ENCODE results near the gene DIP2A. TPM values are rescaled to one million over a fixed set of nuclear protein-coding genes. Genes with fewer than 3 reads are reported as not detected.

Gene DIP2A
- polyA plus RNA-seq, 3 donors = 4.6 to 55.4 (median 6.1) TPM

DNA sequence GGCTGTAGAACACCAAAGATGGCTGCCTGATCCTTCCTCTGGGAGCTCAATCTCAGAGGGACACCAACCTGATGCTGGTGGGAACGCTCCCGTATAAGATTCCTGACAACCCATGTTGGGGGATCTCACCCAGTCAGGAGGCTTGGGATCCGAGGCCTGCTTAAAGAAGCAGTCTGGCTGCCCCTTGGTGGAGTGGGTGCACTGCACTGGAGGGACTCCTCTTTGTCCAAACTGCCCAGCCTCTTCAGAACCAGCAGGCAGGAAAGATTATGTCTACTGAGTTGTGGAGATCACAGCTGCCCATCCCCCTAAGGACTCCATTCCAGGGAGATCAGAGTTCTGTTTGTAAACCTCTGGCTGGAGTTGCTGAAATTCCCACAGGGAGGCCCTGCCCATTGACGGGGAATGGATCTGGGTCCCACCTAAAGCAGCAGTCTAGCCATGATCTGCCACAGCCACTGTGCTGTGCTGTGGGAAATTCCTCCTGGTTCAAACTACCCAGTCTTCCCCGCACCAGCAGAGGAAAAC is 123.2 kb downstream of the DIP2A start:
- 96% methylated on average over 4 of the region's 5 CpGs for WGBS (ENCODE audit: insufficient coverage)
- DNase-seq = no peak
- Histone ChIP-seq H3K4me1 (ENCODE audit: control insufficient read depth in 1 of 2, insufficient read depth in 2 of 2, low read length in 2 of 2) (no peaks in the 10 kb centered on the region), H3K4me3 (replicated peaks in 1 of 3; ENCODE audit: low read depth in 2 of 3, low read length in 3 of 3) (no peak overlapping the region), H3K36me3 (replicated peaks in 1 of 2; ENCODE audit: control insufficient read depth in 1 of 2, insufficient read depth in 2 of 2, low read length in 2 of 2) (no peaks in the 10 kb centered on the region), H3K9ac (ENCODE audit: insufficient read depth, low read length, poor library complexity, severe bottlenecking) (no peak overlapping the region), H3K27ac (ENCODE audit: low read depth in 1 of 2, low read length in 2 of 2) (no peak overlapping the region), H3K9me3 (replicated peaks in 1 of 2; ENCODE audit: control insufficient read depth in 1 of 2, insufficient read depth in 1 of 2, low read length in 2 of 2) (peaks cover 14 to 26% of the 10 kb centered on the region in 2 donors), H2AFZ (ENCODE audit: insufficient read depth, low read depth, low read length, poor library complexity, severe bottlenecking) (no peak overlapping the region), H3K79me2 (ENCODE audit: insufficient read depth, low read length) (no peaks in the 10 kb centered on the region), H4K20me1 (ENCODE audit: insufficient read depth, low read length) (no peaks in the 10 kb centered on the region), H3K4me2 (replicated peaks; ENCODE audit: extremely low read depth, low read length, poor library complexity, severe bottlenecking) (no peak overlapping the region), H3K27me3 (ENCODE audit: control insufficient read depth in 2 of 2, insufficient read depth in 2 of 2, low read length in 2 of 2) (no peaks in the 10 kb centered on the region)
- Mint-ChIP-seq H3K27ac (no peak overlapping the region), H3K9me3 (peaks cover 32 to 69% (median 61%) of the 10 kb centered on the region in 7 donors), H3K4me3 (no peak overlapping the region), H3K36me3 (peaks cover 10 to 30% of the 10 kb centered on the region in 2 donors), H3K27me3 (ENCODE audit: low read depth in 3 of 3) (peaks cover 0 to 3% (median 3%) of the 10 kb centered on the region in 3 donors), H3K4me1 (no peaks in the 10 kb centered on the region)
- TF ChIP-seq, protein P1, sequence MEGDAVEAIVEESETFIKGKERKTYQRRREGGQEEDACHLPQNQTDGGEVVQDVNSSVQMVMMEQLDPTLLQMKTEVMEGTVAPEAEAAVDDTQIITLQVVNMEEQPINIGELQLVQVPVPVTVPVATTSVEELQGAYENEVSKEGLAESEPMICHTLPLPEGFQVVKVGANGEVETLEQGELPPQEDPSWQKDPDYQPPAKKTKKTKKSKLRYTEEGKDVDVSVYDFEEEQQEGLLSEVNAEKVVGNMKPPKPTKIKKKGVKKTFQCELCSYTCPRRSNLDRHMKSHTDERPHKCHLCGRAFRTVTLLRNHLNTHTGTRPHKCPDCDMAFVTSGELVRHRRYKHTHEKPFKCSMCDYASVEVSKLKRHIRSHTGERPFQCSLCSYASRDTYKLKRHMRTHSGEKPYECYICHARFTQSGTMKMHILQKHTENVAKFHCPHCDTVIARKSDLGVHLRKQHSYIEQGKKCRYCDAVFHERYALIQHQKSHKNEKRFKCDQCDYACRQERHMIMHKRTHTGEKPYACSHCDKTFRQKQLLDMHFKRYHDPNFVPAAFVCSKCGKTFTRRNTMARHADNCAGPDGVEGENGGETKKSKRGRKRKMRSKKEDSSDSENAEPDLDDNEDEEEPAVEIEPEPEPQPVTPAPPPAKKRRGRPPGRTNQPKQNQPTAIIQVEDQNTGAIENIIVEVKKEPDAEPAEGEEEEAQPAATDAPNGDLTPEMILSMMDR (IDR thresholded peaks at IDR 0.05) = no peak
- intact Hi-C loops (cut with micrococcal nuclease) = no loop called here

DNA sequence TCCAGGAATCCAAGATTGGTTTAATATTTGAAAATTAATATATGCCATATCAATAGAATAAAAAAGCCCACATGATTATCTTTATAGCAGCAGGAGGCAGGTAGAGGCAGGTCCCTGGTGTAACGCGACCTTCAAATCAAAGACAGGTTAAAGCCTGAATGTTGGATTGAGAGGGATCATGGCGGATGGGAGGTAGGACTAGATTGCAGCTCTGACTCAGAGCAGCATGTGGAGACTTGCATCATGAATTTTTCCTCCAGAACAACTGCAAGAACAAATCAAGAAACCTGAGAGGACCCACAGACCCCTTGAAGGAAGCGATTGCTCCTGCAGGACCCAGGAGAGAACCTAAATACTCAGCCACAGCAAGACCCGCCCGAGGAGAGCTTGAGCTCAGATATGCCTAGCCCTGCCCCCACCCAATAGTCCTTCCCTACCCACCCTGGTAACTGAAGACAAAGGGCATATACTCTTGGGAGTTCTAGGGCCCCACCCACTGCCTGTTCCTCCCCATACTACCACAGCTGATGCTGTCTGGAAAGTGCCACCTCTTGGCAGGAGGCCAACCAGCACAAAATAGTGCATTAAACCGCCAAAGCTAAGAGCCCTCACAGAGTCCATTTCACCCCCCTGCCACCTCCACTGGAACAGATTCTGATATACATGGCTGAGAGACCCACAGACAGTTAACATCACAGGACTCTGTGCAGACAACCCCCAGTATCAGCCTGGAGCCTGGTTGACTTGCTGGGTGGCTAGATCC is 126.7 kb downstream of the DIP2A start:
- WGBS (ENCODE audit: insufficient coverage) = 96% methylated on average over 4 of the region's 7 CpGs
- Histone ChIP-seq H3K27ac (ENCODE audit: low read depth in 1 of 2, low read length in 2 of 2) (no peak overlapping the region), H3K9me3 (replicated peaks in 1 of 2; ENCODE audit: control insufficient read depth in 1 of 2, insufficient read depth in 1 of 2, low read length in 2 of 2) (peaks cover 6 to 31% of the 10 kb centered on the region in 2 donors), H3K9ac (ENCODE audit: insufficient read depth, low read length, poor library complexity, severe bottlenecking) (no peak overlapping the region), H2AFZ (ENCODE audit: insufficient read depth, low read depth, low read length, poor library complexity, severe bottlenecking) (no peak overlapping the region), H3K36me3 (replicated peaks in 1 of 2; ENCODE audit: control insufficient read depth in 1 of 2, insufficient read depth in 2 of 2, low read length in 2 of 2) (no peaks in the 10 kb centered on the region), H3K27me3 (ENCODE audit: control insufficient read depth in 2 of 2, insufficient read depth in 2 of 2, low read length in 2 of 2) (no peaks in the 10 kb centered on the region), H3K4me3 (replicated peaks in 1 of 3; ENCODE audit: low read depth in 2 of 3, low read length in 3 of 3) (no peak overlapping the region), H4K20me1 (ENCODE audit: insufficient read depth, low read length) (no peaks in the 10 kb centered on the region), H3K4me2 (replicated peaks; ENCODE audit: extremely low read depth, low read length, poor library complexity, severe bottlenecking) (no peak overlapping the region), H3K4me1 (ENCODE audit: control insufficient read depth in 1 of 2, insufficient read depth in 2 of 2, low read length in 2 of 2) (no peaks in the 10 kb centered on the region), H3K79me2 (ENCODE audit: insufficient read depth, low read length) (no peaks in the 10 kb centered on the region)
- TF ChIP-seq, protein P1 (IDR thresholded peaks at IDR 0.05) = no peak
- Mint-ChIP-seq H3K27me3 (ENCODE audit: low read depth in 3 of 3) (peaks cover 3 to 5% (median 4%) of the 10 kb centered on the region in 3 donors), H3K9me3 (peaks cover 27 to 70% (median 51%) of the 10 kb centered on the region in 7 donors), H3K4me1 (no peaks in the 10 kb centered on the region), H3K4me3 (no peak overlapping the region), H3K36me3 (peaks cover 6 to 14% of the 10 kb centered on the region in 2 donors), H3K27ac (no peak overlapping the region)
- intact Hi-C loops (cut with micrococcal nuclease) = no loop called here
- no peak for DNase-seq
